Muscle of leg (tissue), 9 donors: ENCODE measurements around the gene IGSF5. TPM values are rescaled to one million over a fixed set of nuclear protein-coding genes. Genes with fewer than 3 reads are reported as not detected.

Experiments
- polyA plus RNA-seq, 8 donors: library from polyadenylated mRNA; unstranded; fragments of 120-200 nt; gene quantifications; one replicate each; pipeline versions ENCODE4 v1.2.1 to v1.2.3, GENCODE V29; 2013; ENCODE audit warnings: inconsistent platforms in 1 of 8, low replicate concordance in 1 of 8; ENCODE audit not compliant: insufficient read length in 8 of 8, insufficient read depth in 1 of 8
- total RNA-seq: library from RNA; stranded (reverse); fragments of 120-200 nt; gene quantifications from one replicate; pipeline ENCODE4 v1.2.4, GENCODE V29; 2013

IGSF5 gene
- total and polyA plus RNA-seq, 9 donors = 0.37 to 1.5 (median 0.80) TPM

Other genes starting within 250 kb of the IGSF5 start
- 0.27 TPM for gene B3GALT5, start 132.2 kb upstream of the IGSF5 start, total RNA-seq
- under 1 TPM; 0.08 to 0.84 (median 0.22) TPM for gene B3GALT5, start 132.2 kb upstream of the IGSF5 start, polyA plus RNA-seq
- gene PCP4, start 122.3 kb downstream of the IGSF5 start, total RNA-seq = 1.2 TPM
- gene PCP4, start 122.3 kb downstream of the IGSF5 start, polyA plus RNA-seq = 1 to 10 TPM in 4 of 8 donors, under 1 TPM in 4; 0.31 to 2.9 (median 1.1) TPM